Upper lobe of right lung (tissue), 1 donor: Measurements from ENCODE around the gene NPAS3. TPM values are rescaled to one million over a fixed set of nuclear protein-coding genes. Genes with fewer than 3 reads are reported as not detected.

Source experiments
- ATAC-seq: fragments of 200-7000 bp; cut with Tn5 transposase; one replicate; pipeline ENCODE4 v1.9.1; 2020; ENCODE audit warnings: mild to moderate bottlenecking, moderate library complexity
- DNase-seq: peaks from one replicate; pipeline ENCODE4 v3.0.0-alpha.2; 2020
- H3K27ac ChIP-seq: fragments of 200-600 bp; one replicate; pipeline ENCODE4 v1.8.0; 2022
- H3K27me3 ChIP-seq: fragments of 200-600 bp; one replicate; pipeline ENCODE4 v1.8.0; 2022; ENCODE audit warnings: mild to moderate bottlenecking
- H3K36me3 ChIP-seq: fragments of 200-600 bp; one replicate; pipeline ENCODE4 v1.8.0; 2022
- H3K4me1 ChIP-seq: fragments of 200-600 bp; one replicate; pipeline ENCODE4 v1.8.0; 2022
- H3K4me3 ChIP-seq: fragments of 200-600 bp; one replicate; pipeline ENCODE4 v1.8.0; 2022; ENCODE audit warnings: mild to moderate bottlenecking
- H3K9me3 ChIP-seq: fragments of 200-600 bp; one replicate; pipeline ENCODE4 v1.8.0; 2022
- CTCF ChIP-seq: fragments of 200-600 bp; IDR thresholded peaks from one replicate; pipeline ENCODE4 v1.8.0; 2022; ENCODE audit warnings: antibody characterized with exemption
- intact Hi-C: fragments of 100-400 bp; cut with DNase I; formaldehyde crosslinking; loops from one replicate; pipeline ENCODE4 v1.11.0; 2022
- total RNA-seq: library from RNA; stranded (reverse); fragmentation: NEBNext Ultra II Directional; extraction: Animal tissue kit (Norgen Biotek cat#: 25700); gene quantifications from one replicate; pipeline ENCODE4 v1.2.1, GENCODE V29; 2021
- donor health status: DM: no; HTN: yes; CAD: no; lungs with severe emphysema.

The NPAS3 gene
- total RNA-seq, 1 donor from 2014 or later: 1.2 TPM

DNA sequence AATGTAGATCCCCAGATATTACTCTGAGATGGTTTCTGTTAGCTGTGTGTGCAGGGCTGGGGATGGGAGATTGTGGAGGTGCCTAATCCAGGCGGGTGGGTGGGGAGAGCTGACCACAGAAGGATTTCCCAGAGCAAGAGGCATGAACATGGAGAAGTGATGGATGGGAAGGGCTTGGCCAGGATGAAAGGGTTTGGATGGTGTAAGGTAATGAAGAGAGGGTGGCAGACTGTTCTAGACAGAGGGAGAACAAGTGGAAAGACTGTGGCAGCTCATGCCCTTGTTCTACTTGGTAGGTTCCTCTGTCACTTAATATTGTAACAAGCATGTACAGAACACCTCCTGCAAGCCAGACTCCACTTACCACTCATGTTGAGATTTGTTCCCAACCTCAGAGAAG lies 187.8 kb downstream of the NPAS3 start:
- no peak for DNase-seq
- Histone ChIP-seq H3K36me3 (no peaks in the 10 kb centered on the region), H3K4me3 (no peak overlapping the region), H3K9me3 (no peaks in the 10 kb centered on the region), H3K27ac (no peak overlapping the region), H3K27me3 (no peaks in the 10 kb centered on the region), H3K4me1 (no peaks in the 10 kb centered on the region)
- intact Hi-C loops: no loop called here
- no peak for TF ChIP-seq CTCF
- no peak for ATAC-seq

DNA sequence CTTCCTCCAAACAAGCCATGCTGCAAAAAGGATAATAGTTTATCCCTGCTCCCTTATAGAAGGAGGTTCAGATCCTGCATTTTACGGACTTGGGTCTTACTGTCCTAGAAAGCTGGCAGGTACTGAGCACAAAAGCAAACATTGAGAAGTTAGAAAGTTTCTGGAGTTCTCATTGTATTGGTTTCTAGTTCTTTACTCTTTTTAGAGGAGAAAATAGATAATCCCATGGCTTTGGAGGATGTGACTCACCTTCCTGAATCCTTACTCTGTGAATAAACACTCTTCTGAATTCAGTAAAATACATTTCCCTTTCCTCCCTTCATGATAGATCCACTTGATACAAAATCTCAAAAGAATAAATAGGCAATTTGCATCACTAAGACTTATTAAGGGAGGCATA lies 188.9 kb downstream of the NPAS3 start:
- DNase-seq (no peak), ATAC-seq (no peak)
- H3K27me3 ChIP-seq: no peaks in the 10 kb centered on the region
- intact Hi-C loops: no loop called here
- TF ChIP-seq CTCF: no peak
- H3K36me3 ChIP-seq: no peaks in the 10 kb centered on the region
- H3K4me3 ChIP-seq: no peak overlapping the region
- no peaks in the 10 kb centered on the region for H3K4me1 ChIP-seq
- H3K9me3 ChIP-seq: no peaks in the 10 kb centered on the region
- no peak overlapping the region for H3K27ac ChIP-seq

- no peak overlapping the region for H3K27ac ChIP-seq
- intact Hi-C loops: no loop called here
- H3K36me3 ChIP-seq: no peaks in the 10 kb centered on the region
- ATAC-seq: no peak
- no peaks in the 10 kb centered on the region for H3K27me3 ChIP-seq
- no peak for DNase-seq
- no peaks in the 10 kb centered on the region for H3K9me3 ChIP-seq
- TF ChIP-seq CTCF: no peak
- H3K4me1 ChIP-seq: no peaks in the 10 kb centered on the region
- H3K4me3 ChIP-seq: no peak overlapping the region
Observed at GRCh38 chr14:33131801-33132200, 193.1 kb downstream of the NPAS3 start.

- H3K27ac ChIP-seq: no peak overlapping the region
- no peaks in the 10 kb centered on the region for H3K36me3 ChIP-seq
- intact Hi-C loops: no loop called here
- no peaks in the 10 kb centered on the region for H3K9me3 ChIP-seq
- ATAC-seq (no peak), DNase-seq (no peak)
- no peak for TF ChIP-seq CTCF
- no peaks in the 10 kb centered on the region for H3K27me3 ChIP-seq
- H3K4me1 ChIP-seq: no peaks in the 10 kb centered on the region
- H3K4me3 ChIP-seq: no peak overlapping the region
Observed at GRCh38 chr14:33134162-33134561, 195.5 kb downstream of the NPAS3 start.

DNA sequence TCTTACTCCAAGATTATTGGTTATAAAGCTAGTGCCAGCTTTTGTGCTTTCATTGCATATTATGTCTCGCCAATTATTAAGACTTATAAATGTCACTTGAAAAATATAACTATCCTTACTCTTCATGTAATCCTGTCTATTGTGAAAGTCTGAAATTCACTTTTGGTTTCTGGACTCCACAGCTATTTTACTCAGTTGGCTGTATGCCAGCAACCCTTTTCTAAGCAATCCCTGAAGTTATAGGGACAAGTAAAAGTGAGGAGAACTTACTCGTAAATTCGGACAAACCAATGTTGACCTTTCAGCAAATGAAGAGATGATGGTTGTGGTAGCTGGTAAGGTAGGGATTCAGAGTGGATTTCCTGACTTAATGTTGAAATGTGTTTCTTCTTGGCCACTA lies 196.3 kb downstream of the NPAS3 start:
- DNase-seq (no peak), ATAC-seq (no peak)
- Histone ChIP-seq H3K27me3 (no peaks in the 10 kb centered on the region), H3K9me3 (no peaks in the 10 kb centered on the region), H3K4me3 (no peak overlapping the region), H3K4me1 (no peaks in the 10 kb centered on the region), H3K27ac (no peak overlapping the region), H3K36me3 (no peaks in the 10 kb centered on the region)
- no peak for TF ChIP-seq CTCF
- intact Hi-C loops: no loop called here

DNA sequence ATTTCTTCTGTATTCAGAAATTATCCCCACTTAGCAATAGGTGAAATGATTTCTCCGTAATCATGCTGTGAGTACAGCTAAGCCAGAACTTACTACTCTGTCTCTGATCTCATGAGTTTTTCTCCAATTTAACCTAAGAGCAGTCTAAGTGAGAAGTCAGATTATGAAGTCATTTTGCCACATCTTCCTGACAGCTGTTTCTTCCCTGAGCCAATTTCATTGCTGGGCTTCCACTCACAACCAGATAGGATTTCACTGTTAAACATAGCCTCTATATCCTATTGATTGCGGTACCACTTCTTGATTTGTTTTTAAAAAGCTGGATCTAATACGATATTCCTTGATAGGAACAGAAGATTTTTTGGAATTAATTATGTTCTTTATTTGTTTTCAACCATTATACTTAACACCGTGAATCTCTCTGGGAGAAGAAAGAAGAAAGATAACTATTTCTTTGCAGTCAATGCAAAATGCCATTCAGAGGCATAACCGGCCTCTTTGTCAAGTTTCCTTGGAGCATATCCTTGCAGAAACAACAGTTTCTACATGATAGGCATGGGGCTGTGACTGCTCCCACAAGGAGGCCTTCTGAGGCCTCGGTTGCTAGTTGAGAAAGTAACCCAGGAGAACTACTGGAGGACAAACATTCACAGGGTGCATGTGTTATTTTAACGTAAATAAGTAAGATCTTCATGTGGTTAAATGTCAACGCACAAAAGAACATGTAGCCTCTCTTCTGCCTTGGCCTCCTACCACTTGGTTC lies 212.2 kb downstream of the NPAS3 start:
- intact Hi-C loops: no loop called here
- Histone ChIP-seq H3K4me1 (no peaks in the 10 kb centered on the region), H3K4me3 (no peak overlapping the region), H3K36me3 (no peaks in the 10 kb centered on the region), H3K27ac (no peak overlapping the region), H3K9me3 (no peaks in the 10 kb centered on the region), H3K27me3 (no peaks in the 10 kb centered on the region)
- no peak for TF ChIP-seq CTCF
- DNase-seq: no peak
- no peak for ATAC-seq
